ENCODE measurements around the gene C4orf51.

Gene C4orf51

DNA sequence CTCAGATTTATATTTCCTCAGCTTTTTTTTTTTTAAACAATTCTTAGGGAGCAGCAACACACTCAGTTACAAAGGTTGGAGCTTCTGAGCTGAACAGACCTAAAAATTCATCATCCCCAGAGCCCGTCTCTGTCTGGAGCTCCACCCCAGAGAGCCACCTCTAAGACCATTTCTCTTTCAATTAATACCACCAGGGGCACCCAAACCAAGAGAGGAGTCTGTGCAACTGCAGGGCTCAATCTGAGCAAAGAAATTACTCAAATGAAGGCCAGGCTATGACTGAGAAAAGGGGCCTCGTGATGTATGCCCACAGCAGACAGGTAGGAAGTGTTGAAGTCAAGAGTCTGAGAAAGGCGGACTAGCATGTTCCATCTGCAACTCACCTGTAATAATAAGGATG, 95.5 kb downstream of the C4orf51 start:
- no peak overlapping the region for H3K27ac ChIP-seq (replicated peaks)
- H3K4me3 ChIP-seq (replicated peaks; ENCODE audit: insufficient read depth, low read length), result no peak overlapping the region
- no peak for DNase-seq (ENCODE audit: low read depth in 1 of 2, low spot score in 1 of 2)
- H3K27me3 ChIP-seq (ENCODE audit: insufficient read depth, poor library complexity, severe bottlenecking), result no peaks in the 10 kb centered on the region
- TF ChIP-seq GABPA (IDR thresholded peaks at IDR 0.05; ENCODE audit: low read depth), result no peak
- TF ChIP-seq POLR2AphosphoS5 (IDR thresholded peaks at IDR 0.05; ENCODE audit: low read depth), result no peak
- TF ChIP-seq REST (IDR thresholded peaks at IDR 0.05; ENCODE audit: insufficient replicate concordance, low read depth), result no peak
- TF ChIP-seq SPI1 (IDR thresholded peaks at IDR 0.05; ENCODE audit: borderline replicate concordance, low read depth), result no peak
- TF ChIP-seq, protein P1, sequence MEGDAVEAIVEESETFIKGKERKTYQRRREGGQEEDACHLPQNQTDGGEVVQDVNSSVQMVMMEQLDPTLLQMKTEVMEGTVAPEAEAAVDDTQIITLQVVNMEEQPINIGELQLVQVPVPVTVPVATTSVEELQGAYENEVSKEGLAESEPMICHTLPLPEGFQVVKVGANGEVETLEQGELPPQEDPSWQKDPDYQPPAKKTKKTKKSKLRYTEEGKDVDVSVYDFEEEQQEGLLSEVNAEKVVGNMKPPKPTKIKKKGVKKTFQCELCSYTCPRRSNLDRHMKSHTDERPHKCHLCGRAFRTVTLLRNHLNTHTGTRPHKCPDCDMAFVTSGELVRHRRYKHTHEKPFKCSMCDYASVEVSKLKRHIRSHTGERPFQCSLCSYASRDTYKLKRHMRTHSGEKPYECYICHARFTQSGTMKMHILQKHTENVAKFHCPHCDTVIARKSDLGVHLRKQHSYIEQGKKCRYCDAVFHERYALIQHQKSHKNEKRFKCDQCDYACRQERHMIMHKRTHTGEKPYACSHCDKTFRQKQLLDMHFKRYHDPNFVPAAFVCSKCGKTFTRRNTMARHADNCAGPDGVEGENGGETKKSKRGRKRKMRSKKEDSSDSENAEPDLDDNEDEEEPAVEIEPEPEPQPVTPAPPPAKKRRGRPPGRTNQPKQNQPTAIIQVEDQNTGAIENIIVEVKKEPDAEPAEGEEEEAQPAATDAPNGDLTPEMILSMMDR (IDR thresholded peaks at IDR 0.05; ENCODE audit: insufficient read depth, low read length), result no peak

GRCh38 chr4:145776208-145776607, 96.3 kb downstream of the C4orf51 start:
- no peak overlapping the region for H3K27ac ChIP-seq (replicated peaks)
- DNase-seq (ENCODE audit: low read depth in 1 of 2, low spot score in 1 of 2), result no peak
- H3K27me3 ChIP-seq (ENCODE audit: insufficient read depth, poor library complexity, severe bottlenecking), result no peaks in the 10 kb centered on the region
- H3K4me3 ChIP-seq (replicated peaks; ENCODE audit: insufficient read depth, low read length), result no peak overlapping the region
- TF ChIP-seq REST (IDR thresholded peaks at IDR 0.05; ENCODE audit: insufficient replicate concordance, low read depth) (no peak), POLR2AphosphoS5 (IDR thresholded peaks at IDR 0.05; ENCODE audit: low read depth) (no peak), SPI1 (IDR thresholded peaks at IDR 0.05; ENCODE audit: borderline replicate concordance, low read depth) (no peak), GABPA (IDR thresholded peaks at IDR 0.05; ENCODE audit: low read depth) (no peak)
- TF ChIP-seq, protein P1 (IDR thresholded peaks at IDR 0.05; ENCODE audit: insufficient read depth, low read length), result no peak

- no peak for TF ChIP-seq SPI1 (IDR thresholded peaks at IDR 0.05; ENCODE audit: borderline replicate concordance, low read depth)
- no peak for TF ChIP-seq GABPA (IDR thresholded peaks at IDR 0.05; ENCODE audit: low read depth)
- TF ChIP-seq POLR2AphosphoS5 (IDR thresholded peaks at IDR 0.05; ENCODE audit: low read depth), result no peak
- TF ChIP-seq, protein P1 (IDR thresholded peaks at IDR 0.05; ENCODE audit: insufficient read depth, low read length), result no peak
- no peak for TF ChIP-seq REST (IDR thresholded peaks at IDR 0.05; ENCODE audit: insufficient replicate concordance, low read depth)
- DNase-seq (ENCODE audit: low read depth in 1 of 2, low spot score in 1 of 2), result no peak
- no peak overlapping the region for H3K27ac ChIP-seq (replicated peaks)
- H3K4me3 ChIP-seq (replicated peaks; ENCODE audit: insufficient read depth, low read length), result no peak overlapping the region
- no peaks in the 10 kb centered on the region for H3K27me3 ChIP-seq (ENCODE audit: insufficient read depth, poor library complexity, severe bottlenecking)
Observed at GRCh38 chr4:145779319-145779801, 99.4 kb downstream of the C4orf51 start.
